AG04449 (cell line): ENCODE measurements around the gene TOM1.

Experiments
- CTCF ChIA-PET: fragments of 350-600 bp; formaldehyde crosslinking; extraction: SDS; loops from one replicate; lab custom pipeline; 2021; ENCODE audit warnings: antibody characterized with exemption; lab: Yijun Ruan, JAX
- POLR2A ChIA-PET: fragments of 400-600, 350-600 bp; formaldehyde crosslinking; extraction: SDS; loops from one replicate; lab custom pipeline; 2020; ENCODE audit warnings: antibody characterized with exemption, inconsistent platforms; lab: Yijun Ruan, JAX
- DNase-seq: peaks from one replicate; pipeline ENCODE4 v3.0.0-alpha.2; 2010; ENCODE audit warnings: low read depth, low spot score
- H3K4me3 ChIP-seq: 2 replicates; pipeline ENCODE4 v1.5.1; 2011; ENCODE audit warnings: low read depth, mild to moderate bottlenecking, control low read depth, low read length
- TF ChIP-seq, protein P1 (sequence below): IDR thresholded peaks from one replicate; pipeline ENCODE4 v1.5.1; 2011; ENCODE audit warnings: mild to moderate bottlenecking, moderate library complexity, low read length, control low read depth, inconsistent platforms; ENCODE audit not compliant: insufficient read depth; ENCODE audit errors: missing control alignments

TOM1 gene

DNA sequence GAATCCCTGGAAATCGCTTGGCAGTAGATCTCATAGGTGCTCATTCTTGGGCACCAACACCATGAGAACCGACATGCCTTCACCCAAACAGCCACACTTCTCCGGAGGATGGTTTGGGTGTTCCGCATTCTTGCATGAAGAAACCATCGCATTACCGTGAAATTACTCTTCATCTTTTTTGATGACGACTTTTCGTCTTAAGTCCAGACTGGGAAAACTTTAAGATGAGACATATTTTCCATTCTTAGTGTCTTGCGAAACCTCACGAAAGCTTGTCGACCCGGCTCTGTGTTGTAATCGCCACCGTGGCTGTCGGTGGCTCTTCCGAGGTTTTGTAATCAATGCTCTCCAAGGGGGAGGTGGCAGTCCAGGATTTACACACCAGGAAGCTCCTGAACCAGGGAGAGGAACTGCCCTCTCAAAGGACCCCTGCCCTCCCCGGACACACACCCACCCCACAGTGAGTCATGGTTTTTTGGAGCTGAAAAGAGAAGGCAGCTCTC is 1.7 kb downstream of the TOM1 start:
- TF ChIP-seq, protein P1, sequence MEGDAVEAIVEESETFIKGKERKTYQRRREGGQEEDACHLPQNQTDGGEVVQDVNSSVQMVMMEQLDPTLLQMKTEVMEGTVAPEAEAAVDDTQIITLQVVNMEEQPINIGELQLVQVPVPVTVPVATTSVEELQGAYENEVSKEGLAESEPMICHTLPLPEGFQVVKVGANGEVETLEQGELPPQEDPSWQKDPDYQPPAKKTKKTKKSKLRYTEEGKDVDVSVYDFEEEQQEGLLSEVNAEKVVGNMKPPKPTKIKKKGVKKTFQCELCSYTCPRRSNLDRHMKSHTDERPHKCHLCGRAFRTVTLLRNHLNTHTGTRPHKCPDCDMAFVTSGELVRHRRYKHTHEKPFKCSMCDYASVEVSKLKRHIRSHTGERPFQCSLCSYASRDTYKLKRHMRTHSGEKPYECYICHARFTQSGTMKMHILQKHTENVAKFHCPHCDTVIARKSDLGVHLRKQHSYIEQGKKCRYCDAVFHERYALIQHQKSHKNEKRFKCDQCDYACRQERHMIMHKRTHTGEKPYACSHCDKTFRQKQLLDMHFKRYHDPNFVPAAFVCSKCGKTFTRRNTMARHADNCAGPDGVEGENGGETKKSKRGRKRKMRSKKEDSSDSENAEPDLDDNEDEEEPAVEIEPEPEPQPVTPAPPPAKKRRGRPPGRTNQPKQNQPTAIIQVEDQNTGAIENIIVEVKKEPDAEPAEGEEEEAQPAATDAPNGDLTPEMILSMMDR = no peak
- peak overlapping the region; percentile 88; the same call in 1 of the 2 replicates for H3K4me3 ChIP-seq
- ChIA-PET POLR2A (no interaction called here), CTCF (interaction anchor here (0.8 kb wide), 1 partner anchor 25 kb away, joined by 3 read pairs; no protein-coding TSS in a partner anchor)
- peak; percentile 41 for DNase-seq

DNA sequence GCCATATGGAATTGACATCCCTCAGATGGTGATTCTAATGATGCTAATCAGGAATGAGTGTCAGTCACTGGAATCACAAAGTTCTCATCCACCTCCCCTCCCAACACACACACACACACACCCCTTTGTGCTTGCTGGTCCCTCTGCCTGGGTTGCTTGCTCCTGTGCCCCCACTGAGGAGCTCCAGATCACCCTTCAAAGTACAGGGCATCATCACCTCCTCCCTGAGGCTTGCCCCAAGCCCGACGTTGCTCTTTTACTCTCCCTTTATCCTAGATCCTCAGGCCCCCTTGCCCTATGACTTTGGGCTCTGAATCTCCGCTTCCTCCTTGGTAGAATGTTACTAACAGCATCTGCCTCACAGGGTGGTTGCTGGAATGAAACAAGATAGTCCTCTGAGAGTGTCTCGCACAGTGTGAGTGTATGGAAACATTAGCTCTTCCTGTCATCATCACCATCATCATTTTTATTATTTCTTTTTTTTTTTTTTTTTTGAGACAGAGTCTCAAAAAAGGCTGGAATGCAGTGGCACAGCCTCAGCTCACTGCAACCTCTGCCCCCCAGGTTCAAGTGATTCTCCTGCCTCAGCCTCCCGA is 3.4 kb downstream of the TOM1 start:
- TF ChIP-seq, protein P1 = no peak
- H3K4me3 ChIP-seq = no peak overlapping the region
- ChIA-PET CTCF (no interaction called here), POLR2A (no interaction called here)
- no peak for DNase-seq

DNA sequence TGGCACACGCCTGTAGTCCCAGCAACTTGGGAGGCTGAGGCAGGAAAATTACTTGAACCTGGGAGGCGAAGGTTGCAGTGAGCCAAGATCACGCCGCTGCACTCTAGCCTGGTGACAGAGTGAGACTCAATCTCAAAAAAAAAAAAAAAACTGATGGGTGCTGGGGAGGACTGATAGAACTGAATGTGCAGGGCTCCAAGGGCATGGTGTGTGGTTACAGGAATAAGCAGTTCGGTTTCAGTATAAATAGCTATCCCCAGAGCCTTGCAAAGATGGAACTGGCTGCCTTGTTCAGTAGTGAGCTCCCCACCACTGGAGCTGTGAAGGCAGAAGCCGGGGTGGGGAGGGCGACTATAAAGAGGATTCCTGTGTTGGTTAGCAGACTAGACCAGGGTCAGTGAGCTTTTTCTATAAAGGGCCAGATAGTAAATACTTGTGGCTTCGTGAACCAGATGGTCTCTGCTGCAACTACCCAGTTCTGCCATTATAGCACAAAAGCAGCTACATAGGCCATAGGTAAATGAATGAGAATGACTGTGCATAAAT is 5.9 kb downstream of the TOM1 start:
- CTCF ChIA-PET = interaction anchor here (1.1 kb wide), 1 partner anchor 63 kb away, joined by 3 read pairs; no protein-coding TSS in a partner anchor
- POLR2A ChIA-PET = no interaction called here
- DNase-seq = no peak
- TF ChIP-seq, protein P1 = no peak
- H3K4me3 ChIP-seq = no peak overlapping the region

DNA sequence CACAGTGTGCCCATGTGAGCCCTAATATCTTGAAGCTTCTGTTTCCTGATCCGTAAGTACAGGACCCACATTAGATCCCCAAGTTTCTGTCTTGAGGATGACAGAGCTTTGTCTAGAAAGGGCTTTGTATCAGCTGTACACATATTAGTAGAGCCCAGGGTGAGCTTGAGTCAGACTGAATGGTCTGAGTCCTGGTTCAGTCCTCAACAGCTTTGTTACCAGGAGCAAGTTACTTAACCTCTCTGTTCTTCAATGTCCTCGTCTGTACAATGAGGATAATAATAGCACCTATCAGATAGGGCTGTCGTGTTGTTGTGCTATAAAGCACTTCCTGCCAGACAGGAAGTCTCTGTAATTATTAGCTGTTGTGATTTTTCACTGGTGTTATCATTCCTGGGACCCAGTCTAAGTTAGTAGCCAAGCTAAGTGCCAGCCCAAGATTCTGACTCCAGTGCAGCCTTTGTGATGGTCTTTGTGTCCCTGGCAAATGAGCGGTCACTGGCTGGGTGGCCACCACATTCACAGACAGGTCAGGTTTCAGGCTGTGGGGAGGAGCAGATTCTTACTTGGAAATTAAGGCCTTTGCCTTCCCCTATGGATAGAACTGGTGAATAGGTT is 6.8 kb downstream of the TOM1 start:
- no peak for DNase-seq
- POLR2A ChIA-PET = no interaction called here
- H3K4me3 ChIP-seq = no peak overlapping the region
- CTCF ChIA-PET = interaction anchor here (1.1 to 1.9 kb wide), 2 partner anchors 44 to 62 kb away, joined by 3 to 6 read pairs; no protein-coding TSS in a partner anchor
- TF ChIP-seq, protein P1 = no peak

DNA sequence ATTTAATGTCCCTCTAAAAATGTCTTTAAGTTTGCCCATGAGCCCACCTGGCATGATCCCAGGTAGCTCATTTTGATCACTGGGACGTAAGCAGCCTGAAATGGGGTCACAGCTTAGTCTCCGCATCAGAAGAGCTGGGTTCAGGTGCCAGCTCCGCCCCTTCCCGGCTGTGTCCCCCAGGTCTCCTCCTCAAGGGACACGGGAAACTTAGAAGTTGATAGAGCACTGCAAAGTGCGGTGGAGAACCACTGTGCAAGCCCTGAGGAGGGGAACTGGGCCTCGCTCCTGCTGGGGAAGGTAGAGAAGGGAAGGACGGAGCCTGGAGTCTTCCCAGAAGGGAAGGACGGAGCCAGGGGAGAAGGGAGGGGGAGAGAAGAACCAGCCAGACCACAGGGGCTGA is 7.7 kb downstream of the TOM1 start:
- CTCF ChIA-PET = interaction anchor here (1.9 kb wide), 1 partner anchor 43 kb away, joined by 6 read pairs; no protein-coding TSS in a partner anchor
- POLR2A ChIA-PET = no interaction called here
- no peak overlapping the region for H3K4me3 ChIP-seq
- DNase-seq = no peak
- TF ChIP-seq, protein P1 = no peak

DNA sequence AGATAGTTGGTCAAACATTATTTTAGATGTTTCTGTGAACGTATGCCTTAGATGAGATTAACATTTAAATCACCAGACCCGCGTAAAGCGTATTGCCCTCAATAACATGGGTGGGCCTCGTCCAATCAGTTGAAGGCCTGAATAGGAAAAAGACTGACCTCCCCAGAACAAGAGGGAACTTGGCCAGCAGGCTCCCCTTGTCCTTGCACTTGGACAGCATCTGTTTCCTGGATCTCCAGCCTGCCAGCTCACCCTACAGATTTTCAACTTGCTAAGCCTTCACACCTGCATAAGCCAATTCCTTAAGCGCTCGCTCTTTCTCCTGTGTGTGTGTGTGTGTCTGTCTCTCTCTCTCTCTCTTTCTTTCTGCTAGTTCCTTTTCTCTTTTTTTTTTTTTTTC is 8.2 kb downstream of the TOM1 start:
- DNase-seq = no peak
- H3K4me3 ChIP-seq = no peak overlapping the region
- TF ChIP-seq, protein P1 = no peak
- CTCF ChIA-PET = interaction anchor here (1.9 kb wide), 1 partner anchor 43 kb away, joined by 6 read pairs; no protein-coding TSS in a partner anchor
- POLR2A ChIA-PET = no interaction called here
